Ascending aorta (tissue), 2 donors: ENCODE measurements around the gene ADRB2. TPM values are rescaled to one million over a fixed set of nuclear protein-coding genes. Genes with fewer than 3 reads are reported as not detected.

Source experiments
- DNase-seq, 2 donors: peaks; one replicate each; pipeline ENCODE4 v3.0.0-alpha.2; 2019; ENCODE audit warnings: low spot score in 2 of 2
- H3K27ac ChIP-seq, 2 donors: fragments of 200-600 bp; sonication (generic); one replicate each; pipeline ENCODE4 v1.5.1; 2016 to 2017; ENCODE audit warnings: mild to moderate bottlenecking in 1 of 2
- H3K27me3 ChIP-seq: fragments of 200-600 bp; sonication (generic); one replicate; pipeline ENCODE4 v1.5.1; 2017
- H3K36me3 ChIP-seq, 2 donors: fragments of 200-600 bp; sonication (generic); one replicate each; pipeline ENCODE4 v1.5.1; 2016
- H3K4me1 ChIP-seq, 2 donors: fragments of 200-600 bp; sonication (generic); one replicate each; pipeline ENCODE4 v1.5.1; 2016 to 2017; ENCODE audit warnings: mild to moderate bottlenecking in 1 of 2
- H3K4me3 ChIP-seq, 2 donors: fragments of 200-600 bp; sonication (generic); one replicate each; pipeline ENCODE4 v1.5.1; 2016 to 2017; ENCODE audit warnings: mild to moderate bottlenecking in 1 of 2
- H3K9me3 ChIP-seq, 2 donors: fragments of 200-600 bp; sonication (generic); one replicate each; pipeline ENCODE4 v1.5.1; 2016
- CTCF ChIP-seq, 3 experiments: fragments of 200-600 bp in 2 of 3; fragments of 450-650 bp in 1 of 3; sonication (generic) in 2 of 3; IDR thresholded peaks; one replicate each; pipeline ENCODE4 v1.5.1; 2016 to 2019; ENCODE audit warnings: antibody characterized with exemption in 3 of 3, mild to moderate bottlenecking in 1 of 3, moderate library complexity in 1 of 3
- intact Hi-C: fragments of 100-400 bp; cut with DNase I; formaldehyde crosslinking; loops from one replicate; pipeline ENCODE4 v1.15.1; 2023
- total RNA-seq: library from RNA; depleted of rRNA; stranded (reverse); fragments of >200 nt; gene quantifications from one replicate; pipeline ENCODE4 v1.1.0, GENCODE V29; 2016

ADRB2 gene
- total RNA-seq, 1 donor from 2014 or later = 11.2 TPM

GRCh38 chr5:148810823-148811222, 15.6 kb upstream of the ADRB2 start:
- peaks cover 0 to 13% of the 10 kb centered on the region in 2 donors for H3K4me1 ChIP-seq
- H3K4me3 ChIP-seq = no peak overlapping the region
- DNase-seq = no peak
- no peaks in the 10 kb centered on the region for H3K36me3 ChIP-seq
- H3K9me3 ChIP-seq = no peaks in the 10 kb centered on the region
- no peaks in the 10 kb centered on the region for H3K27me3 ChIP-seq
- TF ChIP-seq CTCF (IDR thresholded peaks at IDR 0.05) = no peak
- intact Hi-C loops = no loop called here
- no peak overlapping the region for H3K27ac ChIP-seq

- Histone ChIP-seq H3K36me3 (no peaks in the 10 kb centered on the region), H3K9me3 (no peaks in the 10 kb centered on the region), H3K4me3 (no peak overlapping the region), H3K27ac (no peak overlapping the region), H3K4me1 (peaks cover 0 to 12% of the 10 kb centered on the region in 2 donors), H3K27me3 (no peaks in the 10 kb centered on the region)
- intact Hi-C loops = no loop called here
- no peak for DNase-seq
- no peak for TF ChIP-seq CTCF (IDR thresholded peaks at IDR 0.05)
Measured at GRCh38 chr5:148811756-148812155, 14.7 kb upstream of the ADRB2 start.

- Histone ChIP-seq H3K27ac (no peak overlapping the region), H3K4me1 (no peaks in the 10 kb centered on the region), H3K9me3 (no peaks in the 10 kb centered on the region), H3K27me3 (no peaks in the 10 kb centered on the region), H3K36me3 (no peaks in the 10 kb centered on the region), H3K4me3 (no peak overlapping the region)
- TF ChIP-seq CTCF (IDR thresholded peaks at IDR 0.05) = no peak
- intact Hi-C loops = no loop called here
- DNase-seq = no peak
Measured at GRCh38 chr5:148815086-148815485, 11.3 kb upstream of the ADRB2 start.

- intact Hi-C loops = no loop called here
- no peak overlapping the region for H3K4me3 ChIP-seq
- TF ChIP-seq CTCF (IDR thresholded peaks at IDR 0.05) = no peak
- DNase-seq = no peak
- no peaks in the 10 kb centered on the region for H3K27me3 ChIP-seq
- H3K36me3 ChIP-seq = no peaks in the 10 kb centered on the region
- H3K4me1 ChIP-seq = no peaks in the 10 kb centered on the region
- H3K27ac ChIP-seq = no peak overlapping the region
- H3K9me3 ChIP-seq = no peaks in the 10 kb centered on the region
Measured at GRCh38 chr5:148815578-148815977, 10.8 kb upstream of the ADRB2 start.

- Histone ChIP-seq H3K9me3 (no peaks in the 10 kb centered on the region), H3K4me3 (no peak overlapping the region), H3K36me3 (no peaks in the 10 kb centered on the region), H3K4me1 (no peaks in the 10 kb centered on the region), H3K27me3 (no peaks in the 10 kb centered on the region), H3K27ac (no peak overlapping the region)
- no peak for TF ChIP-seq CTCF (IDR thresholded peaks at IDR 0.05)
- no peak for DNase-seq
- intact Hi-C loops = no loop called here
Measured at GRCh38 chr5:148816357-148816756, 10.1 kb upstream of the ADRB2 start.

GRCh38 chr5:148816782-148817181, 9.6 kb upstream of the ADRB2 start:
- H3K27ac ChIP-seq = no peak overlapping the region
- H3K9me3 ChIP-seq = no peaks in the 10 kb centered on the region
- no peak overlapping the region for H3K4me3 ChIP-seq
- no peaks in the 10 kb centered on the region for H3K36me3 ChIP-seq
- TF ChIP-seq CTCF (IDR thresholded peaks at IDR 0.05) = no peak
- no peak for DNase-seq
- no peaks in the 10 kb centered on the region for H3K27me3 ChIP-seq
- intact Hi-C loops = no loop called here
- no peaks in the 10 kb centered on the region for H3K4me1 ChIP-seq
